HUES48 (cell line): ENCODE results near the gene TCP11L1.
"Not testable (repeated sequence)": the region's sequence is repeated elsewhere in the genome, so short reads cannot be mapped to it uniquely, and the experiment has no call there.

Source experiments
- H3K27ac ChIP-seq: one replicate; pipeline ENCODE4 v1.7.0; 2013; ENCODE audit warnings: low read depth, low read length, inconsistent platforms
- H3K27me3 ChIP-seq: 2 replicates; pipeline ENCODE4 v1.6.1; 2013; ENCODE audit warnings: mild to moderate bottlenecking, low read length; ENCODE audit not compliant: control insufficient read depth, insufficient read depth
- H3K36me3 ChIP-seq: 2 replicates; pipeline ENCODE4 v1.6.1; 2013; ENCODE audit warnings: low read length; ENCODE audit not compliant: control insufficient read depth, insufficient read depth
- H3K4me1 ChIP-seq: 2 replicates; pipeline ENCODE4 v1.6.1; 2013; ENCODE audit warnings: mild to moderate bottlenecking, low read length; ENCODE audit not compliant: control insufficient read depth, insufficient read depth
- H3K4me3 ChIP-seq: 2 replicates; pipeline ENCODE4 v1.5.1; 2013; ENCODE audit warnings: mild to moderate bottlenecking, low read depth, low read length
- H3K9ac ChIP-seq: 2 replicates; pipeline ENCODE4 v1.6.1; 2013; ENCODE audit warnings: mild to moderate bottlenecking, low read depth, low read length, moderate library complexity
- H3K9me3 ChIP-seq: 2 replicates; pipeline ENCODE4 v1.6.1; 2013; ENCODE audit warnings: low read length; ENCODE audit not compliant: control insufficient read depth, insufficient read depth

TCP11L1 gene

GRCh38 chr11:33122696-33123095 lies 83.3 kb downstream of the TCP11L1 start:
- H3K36me3 ChIP-seq, H3K9me3 ChIP-seq, H3K4me3 ChIP-seq, H3K27me3 ChIP-seq, H3K9ac ChIP-seq: not testable (repeated sequence)
- peaks cover 29% of the 10 kb centered on the region for H3K4me1 ChIP-seq
- peak overlapping the region; percentile 53 for H3K27ac ChIP-seq
